ENCODE results near the gene TPP2.

- TF ChIP-seq, protein P1, sequence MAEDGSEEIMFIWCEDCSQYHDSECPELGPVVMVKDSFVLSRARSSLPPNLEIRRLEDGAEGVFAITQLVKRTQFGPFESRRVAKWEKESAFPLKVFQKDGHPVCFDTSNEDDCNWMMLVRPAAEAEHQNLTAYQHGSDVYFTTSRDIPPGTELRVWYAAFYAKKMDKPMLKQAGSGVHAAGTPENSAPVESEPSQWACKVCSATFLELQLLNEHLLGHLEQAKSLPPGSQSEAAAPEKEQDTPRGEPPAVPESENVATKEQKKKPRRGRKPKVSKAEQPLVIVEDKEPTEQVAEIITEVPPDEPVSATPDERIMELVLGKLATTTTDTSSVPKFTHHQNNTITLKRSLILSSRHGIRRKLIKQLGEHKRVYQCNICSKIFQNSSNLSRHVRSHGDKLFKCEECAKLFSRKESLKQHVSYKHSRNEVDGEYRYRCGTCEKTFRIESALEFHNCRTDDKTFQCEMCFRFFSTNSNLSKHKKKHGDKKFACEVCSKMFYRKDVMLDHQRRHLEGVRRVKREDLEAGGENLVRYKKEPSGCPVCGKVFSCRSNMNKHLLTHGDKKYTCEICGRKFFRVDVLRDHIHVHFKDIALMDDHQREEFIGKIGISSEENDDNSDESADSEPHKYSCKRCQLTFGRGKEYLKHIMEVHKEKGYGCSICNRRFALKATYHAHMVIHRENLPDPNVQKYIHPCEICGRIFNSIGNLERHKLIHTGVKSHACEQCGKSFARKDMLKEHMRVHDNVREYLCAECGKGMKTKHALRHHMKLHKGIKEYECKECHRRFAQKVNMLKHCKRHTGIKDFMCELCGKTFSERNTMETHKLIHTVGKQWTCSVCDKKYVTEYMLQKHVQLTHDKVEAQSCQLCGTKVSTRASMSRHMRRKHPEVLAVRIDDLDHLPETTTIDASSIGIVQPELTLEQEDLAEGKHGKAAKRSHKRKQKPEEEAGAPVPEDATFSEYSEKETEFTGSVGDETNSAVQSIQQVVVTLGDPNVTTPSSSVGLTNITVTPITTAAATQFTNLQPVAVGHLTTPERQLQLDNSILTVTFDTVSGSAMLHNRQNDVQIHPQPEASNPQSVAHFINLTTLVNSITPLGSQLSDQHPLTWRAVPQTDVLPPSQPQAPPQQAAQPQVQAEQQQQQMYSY (CRISPR knock-in tag; IDR thresholded peaks at IDR 0.05): no peak
- TF ChIP-seq GRHL2 (CRISPR knock-in tag; IDR thresholded peaks at IDR 0.05; ENCODE audit: insufficient replicate concordance, severe bottlenecking) (no peak), ATF1 (CRISPR knock-in tag; IDR thresholded peaks at IDR 0.05) (no peak), AFF4 (CRISPR knock-in tag; IDR thresholded peaks at IDR 0.05; ENCODE audit: borderline replicate concordance) (no peak), SP1 (CRISPR knock-in tag; conservative IDR thresholded peaks at IDR 0.05) (no peak), CTCF (IDR thresholded peaks at IDR 0.05) (no peak), ZNF121 (CRISPR knock-in tag; IDR thresholded peaks at IDR 0.05) (no peak)
- TF ChIP-seq, protein P2, sequence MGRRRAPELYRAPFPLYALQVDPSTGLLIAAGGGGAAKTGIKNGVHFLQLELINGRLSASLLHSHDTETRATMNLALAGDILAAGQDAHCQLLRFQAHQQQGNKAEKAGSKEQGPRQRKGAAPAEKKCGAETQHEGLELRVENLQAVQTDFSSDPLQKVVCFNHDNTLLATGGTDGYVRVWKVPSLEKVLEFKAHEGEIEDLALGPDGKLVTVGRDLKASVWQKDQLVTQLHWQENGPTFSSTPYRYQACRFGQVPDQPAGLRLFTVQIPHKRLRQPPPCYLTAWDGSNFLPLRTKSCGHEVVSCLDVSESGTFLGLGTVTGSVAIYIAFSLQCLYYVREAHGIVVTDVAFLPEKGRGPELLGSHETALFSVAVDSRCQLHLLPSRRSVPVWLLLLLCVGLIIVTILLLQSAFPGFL (CRISPR knock-in tag; IDR thresholded peaks at IDR 0.05; ENCODE audit: borderline replicate concordance): no peak
- TF ChIP-seq, protein P3, sequence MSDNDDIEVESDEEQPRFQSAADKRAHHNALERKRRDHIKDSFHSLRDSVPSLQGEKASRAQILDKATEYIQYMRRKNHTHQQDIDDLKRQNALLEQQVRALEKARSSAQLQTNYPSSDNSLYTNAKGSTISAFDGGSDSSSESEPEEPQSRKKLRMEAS (CRISPR knock-in tag; IDR thresholded peaks at IDR 0.05): no peak
These were observed 55.1 kb downstream of the TPP2 start for GRCh38 chr13:102651892-102652291.
